Stimulated activated CD4-positive, alpha-beta T cell treated with anti-CD3 and anti-CD28 coated beads, Interleukin-12 subunit alpha, Interleukin-12 subunit beta, amount 100 ng/mL, for 48 hours (primary cell): Measurements from ENCODE around the gene ARMC9.

Experiments used
- DNase-seq, 3 donors: peaks; one replicate each; pipeline ENCODE4 v3.0.0-alpha.2; 2020; ENCODE audit warnings: low read depth in 2 of 3, low spot score in 1 of 3

Gene ARMC9

DNA sequence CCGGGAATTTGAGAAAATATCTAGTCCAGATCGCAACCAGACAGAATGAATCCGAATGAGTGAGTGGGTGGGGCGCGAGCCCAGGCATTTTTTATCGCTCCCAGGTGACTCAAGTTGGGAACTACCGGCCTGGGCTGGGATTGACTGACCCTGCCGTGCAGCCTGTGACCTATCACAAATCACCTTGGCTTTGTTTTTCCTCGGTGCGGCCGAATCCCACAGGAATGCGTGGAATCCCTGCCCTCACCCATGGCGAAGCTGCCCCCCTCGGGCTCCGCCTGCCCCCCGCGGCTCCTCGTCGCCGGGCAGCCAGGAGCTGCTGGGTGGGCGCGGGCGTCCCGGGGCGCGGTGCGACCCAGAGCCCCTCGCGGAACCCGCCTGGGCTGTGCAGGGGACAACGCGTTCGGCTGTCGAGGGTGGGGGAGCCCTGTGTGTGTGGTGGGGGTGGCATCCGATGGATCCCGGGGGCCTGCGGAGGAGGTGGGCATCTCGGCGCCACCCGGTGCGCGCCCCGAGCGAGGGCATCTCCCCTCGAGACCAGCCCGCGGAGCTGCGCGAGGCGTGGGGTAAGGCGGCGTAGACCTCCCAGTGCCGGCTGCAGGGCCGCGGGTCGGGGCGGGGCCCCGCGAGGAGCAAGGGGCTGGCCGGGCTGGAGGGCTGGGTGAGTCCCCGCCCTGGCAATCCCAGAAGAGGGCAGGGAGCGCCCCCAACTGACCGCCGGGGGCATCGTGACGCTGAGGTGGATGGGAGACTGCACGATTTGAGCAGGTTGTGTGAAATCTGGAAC lies 213.6 kb downstream of the ARMC9 start:
- peak; percentile 38 to 69 (median 53) for DNase-seq

DNA sequence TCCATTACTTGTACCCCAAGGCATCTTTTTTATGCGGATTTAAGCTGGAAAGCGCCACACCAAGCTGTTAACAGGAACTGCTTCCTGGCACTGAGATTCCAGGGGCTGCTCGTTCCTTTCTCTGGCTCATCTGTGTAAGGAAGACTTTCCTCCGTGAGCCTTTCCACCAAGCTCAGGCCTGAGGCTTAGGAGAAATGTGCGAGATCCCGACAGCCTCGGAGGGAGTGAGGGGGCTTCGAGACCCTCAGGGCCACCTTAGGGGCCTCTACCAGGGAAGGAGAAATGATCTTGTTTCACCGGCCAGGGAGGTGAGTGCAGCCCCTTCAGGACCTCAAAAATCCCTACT lies 214.2 kb downstream of the ARMC9 start:
- no peak for DNase-seq

DNA sequence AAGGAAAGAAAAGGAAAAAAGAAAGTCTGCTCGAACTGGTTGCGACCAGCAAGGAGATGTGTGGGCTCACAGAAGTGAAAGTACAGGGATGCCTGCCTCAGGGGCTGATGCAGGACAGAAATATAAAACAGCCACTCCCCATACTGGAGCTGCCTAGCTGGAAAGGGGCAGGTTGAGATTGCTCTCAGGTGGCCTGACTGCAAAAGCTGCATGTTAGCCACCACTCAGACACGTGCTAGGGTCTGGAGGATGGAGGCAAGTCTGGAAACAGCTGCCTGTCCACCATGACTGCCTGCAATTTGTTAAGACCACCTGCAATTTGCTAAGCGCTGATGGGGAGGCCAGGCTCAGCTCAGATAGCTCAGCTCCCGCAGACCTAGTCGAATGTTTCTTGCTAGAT lies 215.0 kb downstream of the ARMC9 start:
- DNase-seq: no peak

GRCh38 chr2:231413921-231414476 lies 215.6 kb downstream of the ARMC9 start:
- DNase-seq: no peak

- no peak for DNase-seq
Measured at GRCh38 chr2:231415029-231415428, 216.6 kb downstream of the ARMC9 start.

GRCh38 chr2:231418820-231419640 lies 220.6 kb downstream of the ARMC9 start:
- no peak for DNase-seq

GRCh38 chr2:231421051-231421580 lies 222.7 kb downstream of the ARMC9 start:
- no peak for DNase-seq

DNA sequence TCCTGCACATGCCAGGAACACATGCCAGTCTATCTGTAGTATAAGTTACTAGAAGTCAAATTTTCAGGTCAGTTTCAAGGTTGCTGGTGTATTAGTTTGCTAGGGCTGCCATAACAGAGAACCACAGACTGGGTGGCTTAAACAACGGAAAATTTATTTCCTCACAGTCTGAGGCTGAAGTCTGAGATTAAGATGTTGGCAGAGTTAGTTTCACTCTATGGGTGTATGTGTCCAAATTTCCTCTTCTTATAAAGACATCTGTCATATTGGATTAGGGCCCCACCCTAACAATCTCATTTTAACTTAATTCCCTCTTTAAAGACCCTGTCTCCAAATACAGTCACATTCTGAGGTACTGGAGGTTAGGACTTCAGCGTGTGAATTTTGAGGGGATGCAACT lies 223.6 kb downstream of the ARMC9 start:
- no peak for DNase-seq

DNA sequence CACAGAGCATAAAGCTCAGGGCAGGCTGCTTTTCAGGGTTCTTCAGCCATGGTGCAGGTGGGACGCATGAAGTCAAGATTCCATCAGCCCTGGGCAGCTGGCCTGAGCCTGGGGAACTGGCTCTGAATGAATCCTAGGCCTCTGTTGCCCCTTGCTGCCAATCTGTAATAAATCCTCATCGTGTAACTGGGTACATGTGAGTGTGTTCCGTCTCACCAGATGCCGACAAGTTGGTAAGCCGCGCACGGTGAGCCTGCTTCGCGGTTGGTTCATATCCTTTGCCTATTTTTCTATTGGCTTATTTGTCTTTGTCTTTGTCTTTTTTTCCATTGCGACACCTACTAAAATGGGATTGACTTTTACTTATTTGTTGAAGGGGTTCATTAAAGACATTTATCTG lies 224.7 kb downstream of the ARMC9 start:
- no peak for DNase-seq
